ENCODE results near the gene CSNK1G2.

CSNK1G2 gene

DNA sequence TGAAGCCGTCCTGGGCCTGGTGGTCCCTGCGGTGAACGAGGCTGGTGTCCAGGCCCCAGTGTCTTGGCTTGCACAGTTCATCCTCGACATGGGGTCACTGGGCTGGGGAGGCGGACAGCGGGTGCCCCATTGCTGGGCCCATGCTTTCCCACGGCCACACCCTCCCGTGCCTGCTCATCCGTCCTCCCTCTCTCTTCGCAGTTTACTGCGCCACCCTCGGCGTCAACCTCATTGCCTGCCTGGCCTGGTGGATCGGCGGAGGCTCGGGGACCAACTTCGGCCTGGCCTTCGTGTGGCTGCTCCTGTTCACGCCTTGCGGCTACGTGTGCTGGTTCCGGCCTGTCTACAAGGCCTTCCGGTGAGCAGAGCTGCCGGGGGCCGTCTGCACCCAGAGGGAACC lies 23.0 kb upstream of the CSNK1G2 start:
- DNase-seq, result no peak

- no peak for DNase-seq
These were observed 22.0 kb upstream of the CSNK1G2 start for GRCh38 chr19:1918975-1919374.

- DNase-seq, result no peak
These were observed 20.3 kb upstream of the CSNK1G2 start for GRCh38 chr19:1920644-1921043.

- DNase-seq, result no peak
These were observed 19.6 kb upstream of the CSNK1G2 start for GRCh38 chr19:1921326-1921725.

GRCh38 chr19:1921825-1922224 lies 19.1 kb upstream of the CSNK1G2 start:
- DNase-seq, result no peak

DNA sequence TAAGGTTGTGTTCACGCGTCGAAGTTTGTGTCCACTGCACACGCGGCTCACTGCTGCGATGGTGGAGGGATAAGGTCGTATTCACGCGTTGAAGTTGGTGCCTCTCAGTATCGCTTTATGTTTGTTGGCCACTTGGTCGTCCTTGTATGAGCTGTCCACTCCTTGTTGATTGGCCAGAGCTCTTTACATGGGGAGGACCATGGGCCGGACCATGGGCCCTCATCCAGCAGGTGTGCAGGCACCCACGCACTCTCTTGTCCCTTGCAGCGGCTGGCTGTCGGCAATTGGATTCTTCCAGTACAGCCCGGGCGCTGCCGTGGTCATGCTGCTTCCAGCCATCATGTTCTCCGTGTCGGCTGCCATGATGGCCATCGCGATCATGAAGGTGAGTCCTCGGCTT lies 18.2 kb upstream of the CSNK1G2 start:
- no peak for DNase-seq

DNA sequence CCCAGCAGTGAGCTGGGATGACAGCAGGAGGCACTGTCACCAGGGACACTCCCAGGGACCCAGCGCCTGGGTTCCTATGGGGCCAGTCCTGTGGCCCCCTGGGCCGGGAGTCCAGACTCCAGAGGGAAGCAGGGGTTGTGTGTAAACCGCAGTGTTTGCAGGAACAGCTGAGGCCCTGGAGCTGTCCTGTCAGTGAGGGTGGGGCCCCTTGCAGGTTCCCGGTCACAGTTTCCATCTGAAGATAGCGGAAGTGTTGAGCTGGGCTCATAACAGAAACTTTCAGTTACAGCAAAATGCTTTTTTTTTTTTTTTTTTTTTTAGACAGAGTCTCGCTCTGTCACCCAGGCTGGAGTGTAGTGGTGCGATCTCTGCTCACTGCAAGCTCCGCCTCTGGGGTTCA lies 17.7 kb upstream of the CSNK1G2 start:
- no peak for DNase-seq

GRCh38 chr19:1924320-1924961 lies 16.5 kb upstream of the CSNK1G2 start:
- peak in 1 of 58 donors; percentile 55 for DNase-seq

GRCh38 chr19:1925544-1925943 lies 15.4 kb upstream of the CSNK1G2 start:
- DNase-seq, result no peak

- DNase-seq, result peak in 52 of 58 donors; percentile 7 to 81 (median 42)
These were observed 11.8 kb upstream of the CSNK1G2 start for GRCh38 chr19:1929021-1929742.

DNA sequence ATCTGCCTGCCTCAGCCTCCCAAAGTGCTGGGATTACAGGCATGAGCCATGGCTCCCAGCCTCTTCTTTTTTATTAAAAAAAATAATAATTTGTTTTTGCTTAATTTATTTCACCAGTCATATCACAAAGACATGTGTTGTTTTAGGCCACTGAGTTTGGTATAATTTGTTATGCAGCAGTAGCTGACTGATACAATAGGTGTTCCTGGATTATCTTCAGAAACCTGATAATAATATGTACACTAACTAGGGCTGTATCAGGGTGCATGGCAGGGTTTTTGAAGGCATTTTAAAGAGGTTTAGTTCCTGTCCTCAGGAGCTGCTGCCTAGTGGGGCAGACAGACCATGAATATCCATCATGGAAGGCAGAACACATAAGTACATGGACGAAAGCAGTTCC lies 9.5 kb upstream of the CSNK1G2 start:
- no peak for DNase-seq

GRCh38 chr19:1932395-1932794 lies 8.6 kb upstream of the CSNK1G2 start:
- DNase-seq, result no peak

GRCh38 chr19:1933244-1933643 lies 7.7 kb upstream of the CSNK1G2 start:
- DNase-seq, result no peak

DNA sequence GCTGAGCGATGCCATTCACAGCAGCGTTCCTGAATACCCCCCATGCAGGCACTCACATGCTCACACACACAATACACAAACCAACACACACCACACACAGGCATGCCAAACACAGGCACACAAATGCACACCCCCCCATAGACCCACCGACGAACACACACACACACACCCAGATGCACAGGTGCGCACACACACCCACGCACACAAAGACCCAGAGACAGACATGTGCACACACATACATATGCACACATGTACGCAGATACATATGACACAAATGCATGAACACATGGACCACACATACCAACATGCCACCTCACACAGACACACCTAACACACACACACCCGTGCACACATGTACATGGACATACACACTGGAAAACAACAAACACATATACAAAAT lies 7.0 kb upstream of the CSNK1G2 start:
- no peak for DNase-seq

- DNase-seq, result peak in 34 of 58 donors; percentile 2 to 75 (median 37)
These were observed 5.3 kb upstream of the CSNK1G2 start for GRCh38 chr19:1935484-1936208.

DNA sequence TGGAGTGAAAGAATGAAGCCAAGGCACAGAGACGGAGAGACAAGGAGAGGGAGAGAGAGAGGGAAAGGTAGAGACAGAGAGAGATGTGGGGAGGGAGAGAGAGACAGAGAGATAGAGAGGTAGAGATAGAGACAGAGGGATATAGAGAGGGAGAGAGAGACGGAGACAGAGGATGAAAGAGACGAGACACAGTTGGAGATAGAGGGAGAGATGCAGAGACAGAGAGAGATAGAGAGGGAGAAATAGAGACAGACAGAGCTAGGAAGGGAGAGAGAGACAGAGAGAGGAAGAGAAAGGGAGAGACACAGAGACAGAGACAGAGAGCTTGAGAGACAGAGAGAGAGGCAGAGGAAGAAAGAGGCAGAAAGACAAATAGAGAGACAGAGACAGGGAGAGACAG lies 4.5 kb upstream of the CSNK1G2 start:
- DNase-seq, result no peak

- no peak for DNase-seq
These were observed 3.9 kb upstream of the CSNK1G2 start for GRCh38 chr19:1936916-1937610.

DNA sequence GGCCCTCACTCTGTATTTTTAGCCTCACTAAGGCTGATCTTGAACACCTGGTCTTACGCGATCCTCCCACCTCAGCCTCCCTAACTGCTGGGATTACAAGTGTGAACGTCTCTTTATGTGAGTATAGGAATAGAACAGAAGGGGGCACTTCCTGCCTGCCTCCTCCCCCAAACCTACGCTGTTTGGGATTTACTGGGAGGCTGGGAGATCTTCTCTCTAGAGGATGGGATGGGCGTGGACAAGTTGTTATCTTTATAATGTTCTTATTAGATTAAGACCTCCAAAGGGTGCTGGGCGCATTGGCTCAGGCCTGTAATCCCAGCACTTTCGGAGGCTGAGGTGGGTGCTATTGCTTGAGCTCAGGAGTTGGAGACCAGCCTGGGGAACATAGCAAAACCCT lies 2.9 kb upstream of the CSNK1G2 start:
- DNase-seq, result no peak

- DNase-seq, result peak in 36 of 58 donors; percentile 19 to 77 (median 42)
These were observed 1.3 kb downstream of the CSNK1G2 start for GRCh38 chr19:1942078-1942933.

- DNase-seq, result no peak
These were observed 2.1 kb downstream of the CSNK1G2 start for GRCh38 chr19:1942934-1943555.
